ENCODE measurements around the gene RBM43.

DNA sequence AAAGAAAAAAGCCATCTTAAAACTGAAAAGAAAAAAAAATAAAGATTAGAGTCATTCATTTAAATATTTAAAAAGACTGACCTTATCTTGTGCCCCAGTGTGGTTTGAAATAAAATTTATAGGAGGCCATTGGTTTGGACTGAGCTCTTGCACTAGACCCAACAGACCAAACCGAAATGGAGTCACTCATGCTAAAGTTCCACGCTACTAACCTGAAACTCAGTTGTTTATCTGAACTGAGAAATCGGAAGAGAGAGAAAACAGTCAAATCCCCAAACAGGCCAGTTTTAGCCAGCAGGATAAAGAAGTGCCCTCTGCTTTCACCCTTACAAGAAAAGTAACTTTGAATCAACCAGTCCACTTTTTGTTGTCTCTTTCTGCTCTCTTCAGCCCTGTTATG, 18.2 kb downstream of the RBM43 start:
- TF ChIP-seq, protein P1, sequence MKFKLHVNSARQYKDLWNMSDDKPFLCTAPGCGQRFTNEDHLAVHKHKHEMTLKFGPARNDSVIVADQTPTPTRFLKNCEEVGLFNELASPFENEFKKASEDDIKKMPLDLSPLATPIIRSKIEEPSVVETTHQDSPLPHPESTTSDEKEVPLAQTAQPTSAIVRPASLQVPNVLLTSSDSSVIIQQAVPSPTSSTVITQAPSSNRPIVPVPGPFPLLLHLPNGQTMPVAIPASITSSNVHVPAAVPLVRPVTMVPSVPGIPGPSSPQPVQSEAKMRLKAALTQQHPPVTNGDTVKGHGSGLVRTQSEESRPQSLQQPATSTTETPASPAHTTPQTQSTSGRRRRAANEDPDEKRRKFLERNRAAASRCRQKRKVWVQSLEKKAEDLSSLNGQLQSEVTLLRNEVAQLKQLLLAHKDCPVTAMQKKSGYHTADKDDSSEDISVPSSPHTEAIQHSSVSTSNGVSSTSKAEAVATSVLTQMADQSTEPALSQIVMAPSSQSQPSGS (CRISPR knock-in tag; IDR thresholded peaks at IDR 0.05): no peak
- TF ChIP-seq SIX5 (IDR thresholded peaks at IDR 0.05; ENCODE audit: borderline replicate concordance in 1 of 2, insufficient read depth in 1 of 2, low read depth in 1 of 2, low read length in 2 of 2) (no peak), POLR2AphosphoS5 (IDR thresholded peaks at IDR 0.05; ENCODE audit: control insufficient read depth, insufficient read depth, low read depth, low read length) (no peak), LARP7 (IDR thresholded peaks at IDR 0.05) (no peak)

All from K562 (cell line).